Heart right ventricle (tissue), 16 donors: ENCODE data around the gene FGGY. TPM values are rescaled to one million over a fixed set of nuclear protein-coding genes. Genes with fewer than 3 reads are reported as not detected.

Source experiments
- ATAC-seq, 8 donors: fragments of 200-7000 bp; cut with Tn5 transposase; one replicate each; pipeline ENCODE4 v1.9.1; 2020; ENCODE audit warnings: mild to moderate bottlenecking in 8 of 8, moderate library complexity in 8 of 8, moderate number of reproducible peaks in 1 of 8
- DNase-seq, 2 donors: peaks; one replicate each; pipeline ENCODE4 v3.0.0-alpha.2; 2020
- H3K27ac ChIP-seq, 10 donors: fragments of 200-600 bp; sonication (generic) in 2 of 10; one replicate each; pipeline versions ENCODE4 v1.5.0 to v1.8.0; 2020 to 2022; ENCODE audit warnings: mild to moderate bottlenecking in 3 of 10
- H3K27me3 ChIP-seq, 7 donors: fragments of 200-600 bp; one replicate each; pipeline ENCODE4 v1.8.0; 2021 to 2022; ENCODE audit warnings: mild to moderate bottlenecking in 2 of 7
- H3K36me3 ChIP-seq, 9 donors: fragments of 200-600 bp; sonication (generic) in 1 of 9; one replicate each; pipeline versions ENCODE4 v1.5.0 to v1.8.0; 2020 to 2022; ENCODE audit warnings: mild to moderate bottlenecking in 2 of 9
- H3K4me1 ChIP-seq, 9 donors: fragments of 200-600 bp; sonication (generic) in 1 of 9; one replicate each; pipeline versions ENCODE4 v1.5.0 to v1.8.0; 2020 to 2022; ENCODE audit warnings: mild to moderate bottlenecking in 4 of 9
- H3K4me3 ChIP-seq, 10 donors: fragments of 200-600 bp; sonication (generic) in 2 of 10; one replicate each; pipeline versions ENCODE4 v1.5.0 to v1.8.0; 2020 to 2022; ENCODE audit warnings: mild to moderate bottlenecking in 7 of 10, moderate library complexity in 2 of 10
- H3K9me3 ChIP-seq, 11 donors: fragments of 200-600 bp in 10 of 11; sonication (generic) in 2 of 11; one replicate each; pipeline versions ENCODE4 v1.5.0 to v1.8.0; 2013 to 2022; ENCODE audit warnings: mild to moderate bottlenecking in 2 of 11, control low read depth in 1 of 11, moderate library complexity in 1 of 11
- whole genome bisulfite sequencing, 2 donors: extraction: QIAGEN DNeasy Blood & Tissue Kit; methylation state at CpG; one replicate each; pipeline ENCODE4 v1.1.7; 2013; ENCODE audit warnings: inconsistent platforms in 1 of 2; 5-methylcytosine and 5-hydroxymethylcytosine counted together
- intact Hi-C, 10 donors: fragments of 100-400 bp; cut with DNase I; formaldehyde crosslinking; loops; one replicate each; pipeline versions ENCODE4 v1.11.1 to v1.14.2; 2022
- polyA plus RNA-seq, 2 donors: library from polyadenylated mRNA; stranded (reverse); fragments of 200-250 nt; gene quantifications; one replicate each; pipeline ENCODE4 v1.2.3, GENCODE V29; 2013
- total RNA-seq, 10 donors: library from RNA; stranded (reverse); fragmentation: NEBNext Ultra II Directional in 3 of 10; extraction: Animal tissue kit (Norgen Biotek cat#: 25700) in 3 of 10; gene quantifications; one replicate each; pipeline versions ENCODE4 v1.2.1 to v1.2.4, GENCODE V29; 2021 to 2023
- TF ChIP-seq, protein P1 (sequence below), 9 donors: fragments of 200-600 bp; sonication (generic) in 2 of 9; IDR thresholded peaks; one replicate each; pipeline versions ENCODE4 v1.5.0 to v1.8.0; 2021 to 2022; ENCODE audit warnings: antibody characterized with exemption in 9 of 9, mild to moderate bottlenecking in 5 of 9, moderate library complexity in 1 of 9
- donor health status: Arrhythmogenic right ventricular cardiomyopathy.
- donor health status: ischemic (EF 13 %, LVEDD 7.1; RV severe dilation, severe dysfunction).
- donor health status: healthy with polysubstance abuse.
- donor health status: DM: no; HTN: yes; CAD: no.
- donor health status: DM: no; HTN: no; CAD: no.
- donor health status: ischemic (EF 25% LVEDD 6.9; RV normal size, moderate dysfunction).
- donor health status: ischemic (EF 25% LVEDD 5.7; RV mildly dilated, moderate dysfunction).
- donor health status: healthy.
- donor health status: DM: yes; HTN: yes; CAD: no.
- donor health status: Ischemic cardiomyopathy.
- donor health status: ischemic (EF 35%, LVEDD 5.7; RV mildly dilated, moderate dysfunction).
- donor health status: nonischemic (EF 11% LVEDD 7.7; RV severe dilation, severe dysfunction).
- donor health status: DM: yes; HTN: yes; CAD: no.
- donor health status: PGD.
- donor health status: ischemic (EF 29% LVEDD 5.4; RV normal size, mild dysfunction).
- donor health status: nonischemic (EF 23%, LVEDD 6.1; RV moderate dilation, normal function).

The FGGY gene
- total and polyA plus RNA-seq, 12 donors, result 3.1 to 51.8 (median 34.7) TPM

DNA sequence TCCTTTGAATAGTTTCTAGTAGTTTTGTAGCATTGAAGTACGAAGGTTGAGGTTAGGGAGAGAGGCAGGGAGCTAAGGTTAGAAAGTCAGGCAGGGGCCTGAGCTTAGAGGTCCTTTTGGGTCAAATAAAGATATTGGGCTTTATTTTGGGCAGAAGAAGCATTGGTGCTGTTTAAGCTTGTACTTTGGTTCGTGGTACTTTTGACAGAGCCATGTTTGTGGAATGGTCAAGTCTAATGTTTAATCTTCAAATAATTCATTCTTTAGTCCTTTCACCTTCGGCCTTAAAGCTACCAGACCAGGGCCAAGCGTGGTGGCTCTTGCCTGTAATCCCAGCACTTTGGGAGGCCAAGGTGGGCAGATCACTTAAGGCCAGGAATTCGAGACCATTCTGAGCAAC lies 12.5 kb downstream of the FGGY start:
- H3K9me3 ChIP-seq, result peaks cover 0 to 19% (median 6%) of the 10 kb centered on the region in 11 donors
- H3K27me3 ChIP-seq, result no peaks in the 10 kb centered on the region
- DNase-seq (no peak), ATAC-seq (no peak)
- intact Hi-C loops, result loop anchor here in 1 of 10 donors (10.0 kb wide), 1 partner anchor 385 kb away; no protein-coding TSS in a partner anchor
- TF ChIP-seq, protein P1, sequence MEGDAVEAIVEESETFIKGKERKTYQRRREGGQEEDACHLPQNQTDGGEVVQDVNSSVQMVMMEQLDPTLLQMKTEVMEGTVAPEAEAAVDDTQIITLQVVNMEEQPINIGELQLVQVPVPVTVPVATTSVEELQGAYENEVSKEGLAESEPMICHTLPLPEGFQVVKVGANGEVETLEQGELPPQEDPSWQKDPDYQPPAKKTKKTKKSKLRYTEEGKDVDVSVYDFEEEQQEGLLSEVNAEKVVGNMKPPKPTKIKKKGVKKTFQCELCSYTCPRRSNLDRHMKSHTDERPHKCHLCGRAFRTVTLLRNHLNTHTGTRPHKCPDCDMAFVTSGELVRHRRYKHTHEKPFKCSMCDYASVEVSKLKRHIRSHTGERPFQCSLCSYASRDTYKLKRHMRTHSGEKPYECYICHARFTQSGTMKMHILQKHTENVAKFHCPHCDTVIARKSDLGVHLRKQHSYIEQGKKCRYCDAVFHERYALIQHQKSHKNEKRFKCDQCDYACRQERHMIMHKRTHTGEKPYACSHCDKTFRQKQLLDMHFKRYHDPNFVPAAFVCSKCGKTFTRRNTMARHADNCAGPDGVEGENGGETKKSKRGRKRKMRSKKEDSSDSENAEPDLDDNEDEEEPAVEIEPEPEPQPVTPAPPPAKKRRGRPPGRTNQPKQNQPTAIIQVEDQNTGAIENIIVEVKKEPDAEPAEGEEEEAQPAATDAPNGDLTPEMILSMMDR (IDR thresholded peaks at IDR 0.05), result no peak
- whole genome bisulfite sequencing, 2 donors, result 97 to 99% methylated on average over 5 of the region's 5 CpGs
- H3K4me1 ChIP-seq, result no peaks in the 10 kb centered on the region
- no peaks in the 10 kb centered on the region for H3K36me3 ChIP-seq
- no peak overlapping the region for H3K27ac ChIP-seq
- H3K4me3 ChIP-seq, result no peak overlapping the region

DNA sequence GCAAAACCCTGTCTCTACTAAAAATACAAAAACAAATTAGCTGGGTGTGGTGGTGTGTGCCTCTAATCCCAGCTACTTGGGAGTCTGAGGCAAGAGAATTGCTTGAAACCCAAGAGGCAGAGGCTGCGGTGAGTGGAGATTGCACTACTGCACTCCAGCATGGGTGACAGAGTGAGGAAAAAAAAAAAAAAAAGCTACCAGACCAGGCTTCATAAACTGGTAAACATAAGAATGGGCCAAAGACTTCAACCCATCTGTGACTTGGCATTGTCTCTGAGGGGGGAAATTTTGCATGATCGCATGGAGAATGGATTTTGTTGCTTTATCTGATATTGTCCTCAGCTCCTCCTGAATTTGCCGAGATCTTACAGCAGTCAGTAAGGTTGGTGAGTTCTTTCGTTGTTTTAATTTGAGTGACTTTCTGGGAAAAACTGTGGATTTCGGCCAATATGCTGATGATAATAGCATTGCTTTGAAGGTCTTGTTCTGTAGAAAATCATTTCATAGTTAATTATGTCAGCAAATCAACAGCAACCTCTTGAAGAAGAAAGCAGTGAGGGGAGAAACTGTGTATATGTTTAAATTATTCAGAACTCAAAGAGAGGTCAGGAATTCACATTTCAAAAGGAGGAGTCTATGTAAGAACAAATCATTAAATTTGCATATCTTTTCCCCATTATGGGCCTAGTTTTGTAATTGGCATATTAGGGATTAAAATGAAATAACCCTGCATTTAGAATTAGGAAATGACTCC lies 13.1 kb downstream of the FGGY start:
- H3K27ac ChIP-seq, result no peak overlapping the region
- DNase-seq (no peak), ATAC-seq (no peak)
- no peaks in the 10 kb centered on the region for H3K4me1 ChIP-seq
- H3K27me3 ChIP-seq, result no peaks in the 10 kb centered on the region
- H3K4me3 ChIP-seq, result no peak overlapping the region
- H3K9me3 ChIP-seq, result peaks cover 0 to 13% (median 5%) of the 10 kb centered on the region in 11 donors
- TF ChIP-seq, protein P1 (IDR thresholded peaks at IDR 0.05), result no peak
- 82 to 89% methylated on average over 5 of the region's 5 CpGs for WGBS, 2 donors
- intact Hi-C loops, result loop anchor here in 2 of 10 donors (10.0 kb wide), 1 partner anchor 385 kb away; no protein-coding TSS in a partner anchor
- no peaks in the 10 kb centered on the region for H3K36me3 ChIP-seq

DNA sequence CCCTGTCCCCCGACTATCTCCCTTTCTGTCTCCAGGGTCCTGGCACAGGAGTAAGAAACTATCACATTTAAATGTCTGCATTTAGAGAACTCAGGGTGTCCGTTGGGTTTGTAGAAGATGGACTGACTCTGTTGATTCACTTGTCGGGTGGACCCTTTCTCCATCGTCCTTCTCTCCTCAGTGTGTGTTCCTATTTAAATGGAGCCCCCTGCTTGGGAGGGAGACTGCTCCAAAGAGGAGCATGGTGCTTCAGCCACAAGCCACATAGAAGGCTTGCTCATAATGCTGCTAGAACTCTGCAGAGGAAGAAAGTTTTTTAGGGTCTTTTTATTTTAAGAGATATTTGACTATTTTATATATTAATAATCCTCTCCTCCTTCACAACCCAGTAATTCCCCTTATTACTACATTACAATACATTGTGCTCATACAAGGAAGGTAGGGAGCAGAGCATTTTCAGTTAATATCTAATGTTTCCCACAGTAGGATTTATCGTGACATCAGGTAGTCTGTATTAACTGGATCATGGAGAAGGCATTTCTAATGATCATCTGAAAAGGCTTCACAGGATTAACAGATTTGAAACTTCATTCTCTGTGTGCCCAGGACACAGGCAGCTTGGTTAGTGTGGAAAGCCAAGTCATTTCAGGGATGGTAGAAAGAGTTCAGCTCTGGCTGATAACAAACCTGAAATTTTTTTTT lies 13.8 kb downstream of the FGGY start:
- 92 to 95% methylated on average over 5 of the region's 5 CpGs for WGBS, 2 donors
- no peak for DNase-seq
- peaks cover 0 to 6% (median 0%) of the 10 kb centered on the region in 11 donors for H3K9me3 ChIP-seq
- TF ChIP-seq, protein P1 (IDR thresholded peaks at IDR 0.05), result no peak
- H3K4me3 ChIP-seq, result no peak overlapping the region
- no peak overlapping the region for H3K27ac ChIP-seq
- intact Hi-C loops, result loop anchor here in 1 of 10 donors (10.0 kb wide), 1 partner anchor 384 kb away; no protein-coding TSS in a partner anchor
- no peaks in the 10 kb centered on the region for H3K27me3 ChIP-seq
- peaks cover 0 to 3% (median 0%) of the 10 kb centered on the region in 9 donors for H3K4me1 ChIP-seq
- H3K36me3 ChIP-seq, result no peaks in the 10 kb centered on the region
- ATAC-seq, result no peak

DNA sequence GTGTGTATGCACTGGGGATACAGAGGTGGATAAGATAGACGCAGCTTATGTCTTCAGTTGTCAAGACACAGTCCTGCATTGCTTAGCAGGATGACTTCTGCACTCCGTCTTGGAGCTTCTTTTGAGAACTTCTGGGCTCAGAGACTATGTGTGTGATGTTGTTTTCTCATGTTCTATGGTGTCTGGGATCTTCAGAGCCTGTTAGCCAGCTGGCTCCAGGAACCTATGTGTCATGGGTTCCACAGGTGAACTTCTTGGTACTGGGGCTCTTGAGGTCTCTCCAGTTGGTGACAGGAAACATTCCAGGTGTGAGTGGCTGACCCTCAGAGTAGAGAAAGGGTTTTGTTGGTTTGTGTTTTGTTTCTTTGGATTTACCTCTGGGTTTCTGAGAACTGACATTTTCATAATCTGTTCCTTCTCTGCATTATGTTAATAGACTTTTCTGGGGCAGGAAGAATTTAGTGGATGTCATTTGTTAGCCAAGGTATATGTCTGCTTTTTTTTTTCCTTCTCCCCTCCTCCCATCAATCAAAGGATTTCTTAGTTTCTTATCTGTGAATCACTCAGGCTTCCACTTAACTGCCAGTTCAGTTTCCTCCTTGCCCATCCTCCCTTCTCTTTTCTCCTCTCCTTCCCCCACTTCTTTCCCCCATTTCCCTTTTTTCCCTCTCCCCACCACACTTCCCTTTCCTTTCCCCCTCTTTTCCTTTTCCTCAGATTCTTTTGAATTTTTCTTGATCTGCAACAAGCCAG lies 18.1 kb downstream of the FGGY start:
- intact Hi-C loops, result loop anchor here in 1 of 10 donors (10.0 kb wide), 1 partner anchor 380 kb away; no protein-coding TSS in a partner anchor
- no peak for DNase-seq
- Histone ChIP-seq H3K36me3 (no peaks in the 10 kb centered on the region), H3K4me1 (peaks cover 0 to 28% (median 8%) of the 10 kb centered on the region in 9 donors), H3K9me3 (no peaks in the 10 kb centered on the region), H3K27ac (no peak overlapping the region), H3K27me3 (no peaks in the 10 kb centered on the region), H3K4me3 (no peak overlapping the region)
- 95 to 99% methylated on average over 2 of the region's 2 CpGs for WGBS, 2 donors
- ATAC-seq, result no peak
- TF ChIP-seq, protein P1 (IDR thresholded peaks at IDR 0.05), result no peak
